ENCODE measurements around the gene CEP41. TPM values are rescaled to one million over a fixed set of nuclear protein-coding genes. Genes with fewer than 3 reads are reported as not detected.

Gene CEP41
- total RNA-seq, 4 donors from 2014 or later = 1.8 to 6.2 (median 1.9) TPM

GRCh38 chr7:130483031-130483430 is 42.2 kb upstream of the CEP41 start:
- Histone ChIP-seq H3K4me1 (no peaks in the 10 kb centered on the region), H3K9me3 (no peaks in the 10 kb centered on the region), H3K27ac (no peak overlapping the region), H3K36me3 (no peaks in the 10 kb centered on the region), H3K4me3 (no peak overlapping the region), H3K27me3 (peaks cover 0 to 28% (median 3%) of the 10 kb centered on the region in 3 donors)
- intact Hi-C loops (cut with DNase I; ENCODE audit: low total_unique reads) (loop anchor here (10.0 kb wide), 1 partner anchor 242 kb away; no protein-coding TSS in a partner anchor), in situ Hi-C loops (cut with MboI; ENCODE audit: low sequenced_read_pairs in 4 of 4) (no loop called here)
- ATAC-seq (no peak), DNase-seq (no peak)
- TF ChIP-seq POLR2A (IDR thresholded peaks at IDR 0.05) = no peak
- TF ChIP-seq CTCF (IDR thresholded peaks at IDR 0.05 in 4 of 5, conservative IDR thresholded peaks at IDR 0.05 in 1 of 5) = no peak

GRCh38 chr7:130481898-130482297 is 41.1 kb upstream of the CEP41 start:
- H3K27me3 ChIP-seq = peaks cover 0 to 18% (median 3%) of the 10 kb centered on the region in 3 donors
- H3K4me1 ChIP-seq = no peaks in the 10 kb centered on the region
- no peak for TF ChIP-seq POLR2A (IDR thresholded peaks at IDR 0.05)
- TF ChIP-seq CTCF (IDR thresholded peaks at IDR 0.05 in 4 of 5, conservative IDR thresholded peaks at IDR 0.05 in 1 of 5) = no peak
- H3K4me3 ChIP-seq = no peak overlapping the region
- H3K9me3 ChIP-seq = peaks cover 0 to 9% (median 0%) of the 10 kb centered on the region in 3 donors
- H3K36me3 ChIP-seq = no peaks in the 10 kb centered on the region
- DNase-seq (no peak), ATAC-seq (no peak)
- H3K27ac ChIP-seq = no peak overlapping the region
- in situ Hi-C loops (cut with MboI; ENCODE audit: low sequenced_read_pairs in 4 of 4) (no loop called here), intact Hi-C loops (cut with DNase I; ENCODE audit: low total_unique reads) (loop anchor here (10.0 kb wide), 1 partner anchor 243 kb away; no protein-coding TSS in a partner anchor)

GRCh38 chr7:130479716-130480400 is 39.0 kb upstream of the CEP41 start:
- DNase-seq (no peak), ATAC-seq (no peak)
- TF ChIP-seq CTCF (IDR thresholded peaks at IDR 0.05 in 4 of 5, conservative IDR thresholded peaks at IDR 0.05 in 1 of 5) = no peak
- TF ChIP-seq POLR2A (IDR thresholded peaks at IDR 0.05) = no peak
- Histone ChIP-seq H3K9me3 (peaks cover 0 to 9% (median 0%) of the 10 kb centered on the region in 3 donors), H3K36me3 (no peaks in the 10 kb centered on the region), H3K27ac (no peak overlapping the region), H3K4me1 (no peaks in the 10 kb centered on the region), H3K4me3 (no peak overlapping the region), H3K27me3 (peaks cover 0 to 3% (median 0%) of the 10 kb centered on the region in 3 donors)
- intact Hi-C loops (cut with DNase I; ENCODE audit: low total_unique reads) = loop anchor here (10.0 kb wide), 1 partner anchor 245 kb away; no protein-coding TSS in a partner anchor
- in situ Hi-C loops (cut with MboI; ENCODE audit: low sequenced_read_pairs in 4 of 4) = no loop called here

- TF ChIP-seq CTCF (IDR thresholded peaks at IDR 0.05 in 4 of 5, conservative IDR thresholded peaks at IDR 0.05 in 1 of 5) (no peak), POLR2A (IDR thresholded peaks at IDR 0.05) (no peak)
- no peaks in the 10 kb centered on the region for H3K36me3 ChIP-seq
- DNase-seq (no peak), ATAC-seq (no peak)
- no peak overlapping the region for H3K4me3 ChIP-seq
- intact Hi-C loops (cut with DNase I; ENCODE audit: low total_unique reads) (no loop called here), in situ Hi-C loops (cut with MboI; ENCODE audit: low sequenced_read_pairs in 4 of 4) (no loop called here)
- H3K9me3 ChIP-seq = peaks cover 0 to 9% (median 0%) of the 10 kb centered on the region in 3 donors
- peaks cover 0 to 3% (median 0%) of the 10 kb centered on the region in 3 donors for H3K27me3 ChIP-seq
- no peak overlapping the region for H3K27ac ChIP-seq
- H3K4me1 ChIP-seq = no peaks in the 10 kb centered on the region
Measured at GRCh38 chr7:130478991-130479390, 38.2 kb upstream of the CEP41 start.

Data from gastrocnemius medialis (tissue), 4 donors.